Measurements from ENCODE around the gene USP6. TPM values are rescaled to one million over a fixed set of nuclear protein-coding genes. Genes with fewer than 3 reads are reported as not detected.
"Not testable (repeated sequence)": the region's sequence is repeated elsewhere in the genome, so short reads cannot be mapped to it uniquely, and the experiment has no call there.

USP6 gene
- total RNA-seq, 2 donors from 2014 or later, result not detected

DNA sequence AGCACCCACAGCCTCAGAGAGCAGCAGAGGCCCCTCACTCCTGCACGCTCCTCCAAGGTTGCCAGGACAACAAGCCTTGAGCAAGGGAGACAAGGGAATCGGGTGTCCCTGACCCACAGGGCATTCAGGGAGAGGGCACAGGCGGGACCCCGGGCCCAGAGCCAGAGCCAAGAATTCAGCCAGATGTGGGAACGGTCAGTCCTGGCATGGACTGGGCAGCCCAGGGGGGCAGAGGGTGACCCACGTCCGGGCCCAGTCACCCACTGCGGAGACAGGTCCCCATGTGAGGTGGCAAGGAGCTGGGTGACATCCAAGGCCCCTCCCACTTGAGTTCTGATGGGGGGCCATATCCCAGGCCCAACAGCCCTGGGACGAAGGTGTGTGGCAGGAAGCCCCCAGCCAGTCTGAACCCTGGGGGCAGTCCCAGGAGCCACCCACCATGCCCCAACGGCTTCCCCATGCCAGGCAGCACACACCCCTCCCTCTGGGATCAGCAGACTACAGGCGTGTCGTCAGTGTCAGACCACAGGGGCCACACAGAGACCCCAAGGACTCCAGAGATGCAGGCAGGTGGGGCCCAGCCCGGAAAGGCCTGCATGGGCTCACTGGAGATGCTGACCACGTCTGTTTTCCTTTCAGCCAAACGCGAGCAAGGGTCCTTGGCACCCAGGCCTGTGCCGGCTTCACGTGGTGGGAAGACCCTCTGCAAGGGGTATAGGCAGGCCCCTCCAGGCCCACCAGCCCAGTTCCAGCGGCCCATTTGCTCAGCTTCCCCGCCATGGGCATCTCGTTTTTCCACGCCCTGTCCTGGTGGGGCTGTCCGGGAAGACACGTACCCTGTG is 23.0 kb downstream of the USP6 start:
- H3K27ac ChIP-seq, result no peak overlapping the region
- no peak overlapping the region for H3K4me3 ChIP-seq
- intact Hi-C loops (cut with DNase I), result no loop called here
- ATAC-seq (no peak), DNase-seq (no peak)
- no peaks in the 10 kb centered on the region for H3K4me1 ChIP-seq
- no peaks in the 10 kb centered on the region for H3K36me3 ChIP-seq (replicated peaks in 1 of 2; ENCODE audit: insufficient read depth in 1 of 2, low read depth in 2 of 2)
- 80 to 96% methylated on average over 6 to 24 of the region's 24 CpGs for WGBS, 2 donors
- no peaks in the 10 kb centered on the region for H3K9me3 ChIP-seq
- TF ChIP-seq, protein P1, sequence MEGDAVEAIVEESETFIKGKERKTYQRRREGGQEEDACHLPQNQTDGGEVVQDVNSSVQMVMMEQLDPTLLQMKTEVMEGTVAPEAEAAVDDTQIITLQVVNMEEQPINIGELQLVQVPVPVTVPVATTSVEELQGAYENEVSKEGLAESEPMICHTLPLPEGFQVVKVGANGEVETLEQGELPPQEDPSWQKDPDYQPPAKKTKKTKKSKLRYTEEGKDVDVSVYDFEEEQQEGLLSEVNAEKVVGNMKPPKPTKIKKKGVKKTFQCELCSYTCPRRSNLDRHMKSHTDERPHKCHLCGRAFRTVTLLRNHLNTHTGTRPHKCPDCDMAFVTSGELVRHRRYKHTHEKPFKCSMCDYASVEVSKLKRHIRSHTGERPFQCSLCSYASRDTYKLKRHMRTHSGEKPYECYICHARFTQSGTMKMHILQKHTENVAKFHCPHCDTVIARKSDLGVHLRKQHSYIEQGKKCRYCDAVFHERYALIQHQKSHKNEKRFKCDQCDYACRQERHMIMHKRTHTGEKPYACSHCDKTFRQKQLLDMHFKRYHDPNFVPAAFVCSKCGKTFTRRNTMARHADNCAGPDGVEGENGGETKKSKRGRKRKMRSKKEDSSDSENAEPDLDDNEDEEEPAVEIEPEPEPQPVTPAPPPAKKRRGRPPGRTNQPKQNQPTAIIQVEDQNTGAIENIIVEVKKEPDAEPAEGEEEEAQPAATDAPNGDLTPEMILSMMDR (IDR thresholded peaks at IDR 0.05), result no peak
- H3K27me3 ChIP-seq, result no peaks in the 10 kb centered on the region

DNA sequence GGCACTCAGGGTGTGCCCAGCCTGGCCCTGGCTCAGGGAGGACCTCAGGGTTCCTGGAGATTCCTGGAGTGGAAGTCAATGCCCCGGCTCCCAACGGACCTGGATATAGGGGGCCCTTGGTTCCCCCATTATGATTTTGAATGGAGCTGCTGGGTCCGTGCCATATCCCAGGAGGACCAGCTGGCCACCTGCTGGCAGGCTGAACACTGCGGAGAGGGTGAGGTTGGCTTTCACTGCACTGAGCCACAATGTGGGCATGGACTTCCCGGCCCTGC is 23.6 kb downstream of the USP6 start:
- H3K4me3 ChIP-seq, result no peak overlapping the region
- DNase-seq, result no peak
- H3K27ac ChIP-seq, result no peak overlapping the region
- intact Hi-C loops (cut with DNase I), result no loop called here
- no peaks in the 10 kb centered on the region for H3K36me3 ChIP-seq (replicated peaks in 1 of 2; ENCODE audit: insufficient read depth in 1 of 2, low read depth in 2 of 2)
- no peaks in the 10 kb centered on the region for H3K9me3 ChIP-seq
- ATAC-seq, result no peak
- TF ChIP-seq, protein P1 (IDR thresholded peaks at IDR 0.05), result no peak
- TF ChIP-seq POLR2A (IDR thresholded peaks at IDR 0.05), result no peak
- H3K4me1 ChIP-seq, result no peaks in the 10 kb centered on the region
- H3K27me3 ChIP-seq, result no peaks in the 10 kb centered on the region
- WGBS, 2 donors, result 80% methylated on average over 5 of the region's 5 CpGs; no CpG with 5 or more reads in 1 of the 2 donors

DNA sequence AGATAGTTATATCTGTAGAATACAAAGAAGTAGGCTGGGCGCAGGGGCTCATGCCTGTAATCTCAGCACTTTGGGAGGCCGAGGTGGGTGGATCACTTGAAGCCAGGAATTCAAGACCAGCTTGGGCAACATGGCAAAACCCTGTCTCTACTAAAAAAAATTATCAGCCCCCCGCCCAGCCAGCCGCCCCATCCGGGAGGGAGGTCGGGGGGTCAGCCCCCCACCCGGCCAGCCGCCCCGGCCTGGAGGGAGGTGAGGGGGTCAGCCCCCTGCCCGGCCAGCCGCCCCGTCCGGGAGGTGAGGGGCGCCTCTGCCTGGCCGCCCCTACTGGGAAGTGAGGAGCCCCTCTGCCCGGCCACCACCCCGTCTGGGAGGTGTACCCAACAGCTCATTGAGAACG is 27.0 kb downstream of the USP6 start:
- H3K9me3 ChIP-seq; intact Hi-C loops (cut with DNase I); H3K27ac ChIP-seq; H3K36me3 ChIP-seq (replicated peaks in 1 of 2; ENCODE audit: insufficient read depth in 1 of 2, low read depth in 2 of 2); DNase-seq; H3K4me1 ChIP-seq; H3K4me3 ChIP-seq; H3K27me3 ChIP-seq; ATAC-seq: not testable (repeated sequence)
- WGBS, 2 donors, result 81 to 87% methylated on average over 11 to 14 of the region's 18 CpGs

DNA sequence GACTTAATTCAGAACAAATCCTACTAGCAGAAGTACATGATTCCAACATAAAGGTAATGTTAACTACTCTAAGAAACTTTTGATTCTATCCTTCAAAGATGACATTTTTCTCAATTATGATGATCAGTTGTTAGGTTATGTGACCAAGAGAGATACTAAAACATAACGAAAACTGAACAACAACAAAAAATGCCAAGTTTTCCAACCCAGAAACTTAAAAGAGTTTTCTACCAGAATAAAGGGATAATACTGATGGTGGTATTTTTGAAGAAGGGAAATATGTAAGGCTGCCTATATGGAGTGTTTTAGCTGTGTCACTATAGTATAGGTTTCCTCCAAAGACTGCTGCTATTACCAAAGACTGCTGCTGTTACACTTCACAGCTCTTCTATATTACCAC is 30.3 kb downstream of the USP6 start:
- H3K4me1 ChIP-seq; H3K27ac ChIP-seq; H3K36me3 ChIP-seq (replicated peaks in 1 of 2; ENCODE audit: insufficient read depth in 1 of 2, low read depth in 2 of 2); H3K27me3 ChIP-seq; H3K9me3 ChIP-seq; DNase-seq; ATAC-seq; intact Hi-C loops (cut with DNase I); H3K4me3 ChIP-seq: not testable (repeated sequence)
- 45 to 83% methylated on average over 1 of the region's 1 CpG for WGBS, 2 donors

DNA sequence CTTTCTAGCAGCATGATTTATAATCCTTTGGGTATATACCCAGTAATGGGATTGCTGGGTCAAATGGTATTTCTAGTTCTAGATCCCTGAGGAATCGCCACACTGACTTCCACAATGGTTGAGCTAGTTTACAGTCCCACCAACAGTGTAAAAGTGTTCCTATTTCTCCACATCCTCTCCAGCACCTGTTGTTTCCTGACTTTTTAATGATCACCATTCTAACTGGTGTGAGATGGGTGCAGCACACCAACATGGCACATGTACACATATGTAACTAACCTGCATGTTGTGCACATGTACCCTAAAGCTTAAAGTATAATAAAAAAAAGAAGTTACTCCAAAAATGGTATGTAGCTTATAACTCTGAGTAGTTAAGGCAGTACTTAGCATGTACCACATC is 44.9 kb downstream of the USP6 start:
- ATAC-seq; H3K9me3 ChIP-seq; H3K4me3 ChIP-seq; H3K36me3 ChIP-seq (replicated peaks in 1 of 2; ENCODE audit: insufficient read depth in 1 of 2, low read depth in 2 of 2); H3K4me1 ChIP-seq; H3K27ac ChIP-seq; DNase-seq; H3K27me3 ChIP-seq; intact Hi-C loops (cut with DNase I): not testable (repeated sequence)
- WGBS, 2 donors, result 80 to 100% methylated on average over 1 of the region's 1 CpG

DNA sequence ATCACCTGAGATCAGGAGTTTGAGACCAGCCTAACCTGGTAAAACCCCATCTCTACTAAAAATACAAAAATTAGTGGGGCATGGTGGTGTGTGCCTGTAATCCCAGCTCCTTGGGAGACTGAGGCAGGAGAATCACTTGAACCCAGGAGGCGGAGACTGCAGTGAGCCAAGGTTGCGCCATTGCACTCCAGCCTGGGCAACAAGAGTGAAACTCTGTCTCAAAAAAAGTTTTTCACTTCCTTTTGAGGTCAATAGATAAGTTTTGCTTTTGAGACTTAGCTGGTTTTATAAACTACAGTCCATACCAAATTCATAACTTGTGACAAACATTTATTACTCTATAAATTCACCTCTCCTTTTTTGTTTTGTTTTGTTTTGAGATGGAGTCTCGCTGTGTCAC is 46.0 kb downstream of the USP6 start:
- H3K4me3 ChIP-seq; H3K36me3 ChIP-seq (replicated peaks in 1 of 2; ENCODE audit: insufficient read depth in 1 of 2, low read depth in 2 of 2); H3K9me3 ChIP-seq; H3K27ac ChIP-seq; ATAC-seq; H3K4me1 ChIP-seq; DNase-seq; H3K27me3 ChIP-seq; intact Hi-C loops (cut with DNase I): not testable (repeated sequence)
- WGBS, 2 donors, result 75 to 83% methylated on average over 3 of the region's 3 CpGs

DNA sequence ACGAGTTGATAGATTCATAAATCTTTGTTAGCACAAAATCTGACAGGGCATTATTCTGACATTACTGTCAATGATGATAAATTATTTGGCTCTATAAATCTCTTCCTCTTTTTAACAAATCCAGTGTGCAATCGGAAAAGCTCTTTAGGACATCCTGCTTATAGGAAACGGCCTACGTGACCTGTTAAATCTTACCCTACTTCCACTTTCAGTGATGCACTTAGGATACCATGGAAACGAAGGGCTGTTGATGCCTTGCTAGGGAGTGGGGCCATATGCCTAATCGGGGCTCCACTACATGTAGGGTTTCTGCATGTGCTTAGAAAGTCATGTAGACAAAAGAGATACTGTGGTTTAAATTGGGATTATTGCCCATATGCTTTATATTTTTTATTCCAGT is 48.6 kb downstream of the USP6 start:
- Histone ChIP-seq H3K4me1 (no peaks in the 10 kb centered on the region), H3K4me3 (no peak overlapping the region), H3K27ac (no peak overlapping the region), H3K36me3 (replicated peaks in 1 of 2; ENCODE audit: insufficient read depth in 1 of 2, low read depth in 2 of 2) (no peaks in the 10 kb centered on the region), H3K27me3 (no peaks in the 10 kb centered on the region), H3K9me3 (no peaks in the 10 kb centered on the region)
- ATAC-seq, result no peak
- 58 to 74% methylated on average over 6 of the region's 6 CpGs for WGBS, 2 donors
- intact Hi-C loops (cut with DNase I), result no loop called here
- no peak for DNase-seq
- TF ChIP-seq, protein P1 (IDR thresholded peaks at IDR 0.05), result no peak
- TF ChIP-seq POLR2A (IDR thresholded peaks at IDR 0.05), result no peak

DNA sequence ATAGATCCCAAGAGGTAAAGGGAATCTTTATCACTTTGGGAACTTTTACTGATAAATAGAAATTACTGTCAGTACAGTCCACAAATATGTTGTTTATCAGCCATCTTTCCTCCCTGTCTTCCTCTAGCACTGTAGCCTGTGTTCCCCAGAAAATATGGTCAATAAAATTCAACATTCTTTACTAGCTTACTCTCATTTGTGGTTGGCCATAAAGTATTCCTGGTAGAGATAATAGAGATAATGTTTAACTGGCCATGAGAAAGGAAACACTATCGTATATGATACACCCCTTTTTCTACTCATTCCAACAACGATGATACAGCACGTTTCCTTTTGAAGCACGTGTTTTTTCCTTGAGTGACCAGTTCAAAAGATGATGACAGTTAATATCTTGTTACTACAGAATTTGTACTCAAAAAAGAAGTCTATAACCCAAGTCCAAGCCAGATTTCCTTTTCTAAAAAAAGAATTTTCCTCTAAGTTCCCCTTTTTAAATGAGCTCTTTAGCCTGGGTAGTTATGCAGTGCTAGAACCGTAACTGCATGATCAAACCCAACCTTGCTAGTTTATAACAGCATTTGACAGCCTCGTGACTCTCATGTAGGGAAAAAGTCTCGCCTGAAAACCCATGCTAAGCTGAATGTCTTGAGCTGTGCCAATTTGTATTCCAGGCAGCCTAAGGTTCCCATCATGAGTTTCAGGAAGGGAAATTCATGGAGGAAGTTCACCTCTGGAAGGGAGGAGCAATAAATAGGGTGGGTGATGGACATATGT is 50.1 kb downstream of the USP6 start:
- intact Hi-C loops (cut with DNase I); ATAC-seq: not testable (repeated sequence)
- WGBS, 2 donors, result 32 to 53% methylated on average over 4 to 6 of the region's 7 CpGs

DNA sequence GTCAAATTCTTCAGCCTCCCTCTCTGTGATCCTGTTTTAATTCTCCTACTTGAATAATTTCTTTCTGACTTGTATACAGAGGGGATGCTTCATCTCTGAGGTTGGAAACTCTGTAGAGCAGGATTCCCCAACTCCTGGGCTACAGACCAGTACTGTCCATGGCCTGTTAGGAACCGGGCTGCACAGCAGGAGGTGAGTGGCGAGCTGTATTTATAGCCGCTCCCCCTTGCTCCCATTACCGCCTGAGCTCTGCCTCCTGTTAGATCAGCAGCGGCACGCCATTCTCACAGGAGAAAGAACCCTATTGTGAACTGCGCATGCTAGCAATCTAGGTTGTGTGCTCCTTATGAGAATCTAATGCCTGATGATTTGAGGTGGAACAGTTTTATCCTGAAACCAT is 59.2 kb downstream of the USP6 start:
- peaks cover 0 to 27% (median 0%) of the 10 kb centered on the region in 3 donors for H3K9me3 ChIP-seq
- H3K36me3 ChIP-seq (replicated peaks in 1 of 2; ENCODE audit: insufficient read depth in 1 of 2, low read depth in 2 of 2); H3K27ac ChIP-seq; ATAC-seq; intact Hi-C loops (cut with DNase I); H3K4me3 ChIP-seq; DNase-seq; H3K27me3 ChIP-seq; H3K4me1 ChIP-seq: not testable (repeated sequence)
- 90% methylated on average over 7 of the region's 7 CpGs for WGBS, 2 donors

More for the DNA sequence above, 50.1 kb downstream of the USP6 start:
- not testable (repeated sequence) for H3K36me3 ChIP-seq (replicated peaks in 1 of 2; ENCODE audit: insufficient read depth in 1 of 2, low read depth in 2 of 2); H3K4me1 ChIP-seq; DNase-seq; H3K4me3 ChIP-seq; H3K9me3 ChIP-seq; H3K27ac ChIP-seq; H3K27me3 ChIP-seq

Measured in body of pancreas (tissue), 4 donors.